Stimulated activated CD4-positive, alpha-beta T cell treated with anti-CD3 and anti-CD28 coated beads, Interleukin-12 subunit alpha, Interleukin-12 subunit beta, amount 100 ng/mL, for 24 hours (primary cell): Measurements from ENCODE around the gene WDR6.
A peak's percentile ranks its signal among the peaks of the same experiment; 100 is the strongest.

ENCODE experiments used
- DNase-seq, 2 experiments: peaks; one replicate each; pipeline ENCODE4 v3.0.0-alpha.2; 2020; ENCODE audit warnings: low read depth in 2 of 2

Gene WDR6

GRCh38 chr3:49015765-49016164 lies 8.6 kb downstream of the WDR6 start:
- no peak for DNase-seq

- no peak for DNase-seq
These were observed 9.4 kb downstream of the WDR6 start for GRCh38 chr3:49016414-49017228.

- no peak for DNase-seq
These were observed 10.2 kb downstream of the WDR6 start for GRCh38 chr3:49017229-49017970.

GRCh38 chr3:49017971-49018706 lies 10.9 kb downstream of the WDR6 start, which contains the start of gene DALRD3:
TSS of gene DALRD3 (minus strand) at chr3:49018580. CDS start at chr3:49018564, 16 bp downstream.
- DNase-seq: peak in 1 of 2 experiments; percentile 45

GRCh38 chr3:49018707-49019006 lies 11.5 kb downstream of the WDR6 start:
- DNase-seq: no peak

GRCh38 chr3:49019941-49020329 lies 12.7 kb downstream of the WDR6 start:
- DNase-seq: no peak

- no peak for DNase-seq
These were observed 13.4 kb downstream of the WDR6 start for GRCh38 chr3:49020330-49021212.

- peak; percentile 96 to 99 for DNase-seq
These were observed 14.1 kb downstream of the WDR6 start for GRCh38 chr3:49021213-49021812.

- peak; percentile 82 to 89 for DNase-seq
These were observed 14.9 kb downstream of the WDR6 start, which contains the start of gene NDUFAF3 for GRCh38 chr3:49021813-49022687. TSS of gene NDUFAF3 (plus strand) at chr3:49022121. CDS start at chr3:49022145, 24 bp downstream.

GRCh38 chr3:49022688-49023171 lies 15.5 kb downstream of the WDR6 start:
- no peak for DNase-seq

GRCh38 chr3:49023775-49024174 lies 16.6 kb downstream of the WDR6 start:
- no peak for DNase-seq

GRCh38 chr3:49024449-49024848 lies 17.3 kb downstream of the WDR6 start:
- DNase-seq: no peak

- DNase-seq: no peak
These were observed 18.0 kb downstream of the WDR6 start for GRCh38 chr3:49025005-49025792.

- DNase-seq: no peak
These were observed 18.8 kb downstream of the WDR6 start for GRCh38 chr3:49025793-49026520.

GRCh38 chr3:49026536-49026935 lies 19.3 kb downstream of the WDR6 start:
- no peak for DNase-seq

GRCh38 chr3:49027634-49028033 lies 20.4 kb downstream of the WDR6 start:
- no peak for DNase-seq

GRCh38 chr3:49028298-49028672 lies 21.1 kb downstream of the WDR6 start:
- DNase-seq: no peak
